AML-193 (cell line): Measurements from ENCODE around the gene UNC5A.

ENCODE experiments used
- DNase-seq, 2 experiments: peaks; one replicate each; lab custom pipeline; 2025; lab: John Stamatoyannopoulos, UW

Gene UNC5A

GRCh38 chr5:176781638-176782570 is 28.5 kb upstream of the UNC5A start:
- DNase-seq: no peak

GRCh38 chr5:176784218-176785165 is 25.9 kb upstream of the UNC5A start:
- DNase-seq: no peak

- no peak for DNase-seq
These were observed 24.9 kb upstream of the UNC5A start for GRCh38 chr5:176785184-176786145.

GRCh38 chr5:176787676-176788075 is 22.7 kb upstream of the UNC5A start:
- no peak for DNase-seq

GRCh38 chr5:176788091-176788490 is 22.3 kb upstream of the UNC5A start:
- DNase-seq: no peak

- DNase-seq: no peak
These were observed 21.2 kb upstream of the UNC5A start for GRCh38 chr5:176788941-176789872.

GRCh38 chr5:176789873-176790615 is 20.3 kb upstream of the UNC5A start:
- DNase-seq: no peak

- DNase-seq: no peak
These were observed 19.4 kb upstream of the UNC5A start for GRCh38 chr5:176790941-176791340.

- DNase-seq: no peak
These were observed 17.6 kb upstream of the UNC5A start for GRCh38 chr5:176792655-176793342.

- DNase-seq: no peak
These were observed 17.0 kb upstream of the UNC5A start for GRCh38 chr5:176793343-176793699.

- no peak for DNase-seq
These were observed 16.6 kb upstream of the UNC5A start for GRCh38 chr5:176793736-176794135.

GRCh38 chr5:176794509-176794908 is 15.8 kb upstream of the UNC5A start:
- DNase-seq: no peak

GRCh38 chr5:176796411-176796810 is 13.9 kb upstream of the UNC5A start:
- DNase-seq: no peak

GRCh38 chr5:176796970-176797369 is 13.4 kb upstream of the UNC5A start:
- no peak for DNase-seq

GRCh38 chr5:176797456-176798050 is 12.8 kb upstream of the UNC5A start:
- DNase-seq: no peak

- no peak for DNase-seq
These were observed 12.1 kb upstream of the UNC5A start for GRCh38 chr5:176798086-176798876.

GRCh38 chr5:176798949-176799348 is 11.4 kb upstream of the UNC5A start:
- no peak for DNase-seq

GRCh38 chr5:176799488-176799887 is 10.9 kb upstream of the UNC5A start:
- DNase-seq: no peak
